ENCODE results near the gene SYT12.
"Not testable (repeated sequence)": the region's sequence is repeated elsewhere in the genome, so short reads cannot be mapped to it uniquely, and the experiment has no call there.

Gene SYT12

DNA sequence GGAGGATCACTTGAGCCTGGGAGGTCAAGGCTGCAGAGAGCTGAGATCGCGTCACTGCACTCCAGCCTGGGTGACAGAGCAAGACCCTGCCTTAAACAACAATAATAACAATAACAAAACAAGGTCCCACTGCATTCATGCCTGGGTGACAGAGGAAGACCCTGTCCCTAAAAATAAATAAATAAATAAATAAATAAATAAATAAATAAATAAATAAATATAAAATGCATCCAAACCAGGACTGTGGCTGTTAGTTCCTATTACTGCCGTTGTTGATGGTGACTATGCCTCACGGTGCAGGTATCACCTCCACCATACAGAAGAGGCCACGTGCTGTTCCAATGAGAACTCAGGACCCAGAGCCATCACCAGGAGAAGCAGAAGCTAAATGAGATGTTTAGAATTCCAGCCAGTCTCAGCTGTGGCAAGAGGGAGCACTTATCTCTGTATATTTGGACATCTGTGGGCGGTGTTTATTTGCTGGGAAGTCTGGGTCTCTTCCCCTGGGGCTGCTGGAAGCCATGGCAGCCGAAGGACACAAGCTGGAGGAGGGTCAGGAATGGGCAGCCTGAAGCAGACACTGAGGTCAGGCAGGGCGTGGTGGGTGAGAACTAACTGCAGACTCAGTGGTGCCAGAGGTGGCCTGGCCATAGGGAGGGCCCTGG is 26.2 kb upstream of the SYT12 start:
- no peak for DNase-seq (ENCODE audit: low read depth in 2 of 2)

DNA sequence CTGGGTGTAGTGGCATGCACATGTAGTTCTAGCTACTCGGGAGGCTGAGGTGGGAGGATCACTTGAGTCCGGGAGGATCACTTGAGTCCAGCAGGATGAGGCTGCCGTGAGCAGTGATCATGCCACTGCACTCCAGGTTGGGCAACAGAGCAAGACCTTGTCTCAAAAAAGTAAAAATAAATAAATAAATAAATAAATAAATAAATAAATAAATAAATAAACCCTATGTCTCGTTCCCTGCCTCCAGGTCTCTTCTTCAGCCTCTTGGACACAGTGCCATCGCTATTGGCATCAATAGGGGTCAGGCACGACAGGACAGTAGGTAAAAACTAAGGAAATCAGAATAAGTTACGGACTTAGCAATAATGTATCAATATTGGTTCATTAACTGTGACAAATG is 23.4 kb upstream of the SYT12 start:
- DNase-seq (ENCODE audit: low read depth in 2 of 2), result no peak

DNA sequence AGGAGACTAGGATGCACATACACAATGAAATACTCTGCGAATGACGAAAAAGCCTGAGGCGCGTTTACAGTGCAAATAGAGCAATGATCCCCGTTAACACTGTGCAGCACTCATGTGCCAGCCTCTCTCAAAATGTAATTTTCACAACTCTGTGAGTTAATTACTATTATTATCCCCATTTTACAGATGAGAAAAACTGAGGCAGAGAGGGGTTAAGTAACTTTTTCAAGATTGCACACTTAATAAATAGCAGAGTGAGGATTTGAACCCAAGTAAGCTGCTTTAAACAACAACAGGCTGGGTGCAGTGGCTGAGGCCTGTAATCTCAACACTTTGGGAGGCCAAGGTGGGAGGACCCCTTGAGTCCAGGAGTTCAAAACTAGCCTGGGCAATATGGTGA is 21.6 kb upstream of the SYT12 start:
- DNase-seq (ENCODE audit: low read depth in 2 of 2), result no peak

DNA sequence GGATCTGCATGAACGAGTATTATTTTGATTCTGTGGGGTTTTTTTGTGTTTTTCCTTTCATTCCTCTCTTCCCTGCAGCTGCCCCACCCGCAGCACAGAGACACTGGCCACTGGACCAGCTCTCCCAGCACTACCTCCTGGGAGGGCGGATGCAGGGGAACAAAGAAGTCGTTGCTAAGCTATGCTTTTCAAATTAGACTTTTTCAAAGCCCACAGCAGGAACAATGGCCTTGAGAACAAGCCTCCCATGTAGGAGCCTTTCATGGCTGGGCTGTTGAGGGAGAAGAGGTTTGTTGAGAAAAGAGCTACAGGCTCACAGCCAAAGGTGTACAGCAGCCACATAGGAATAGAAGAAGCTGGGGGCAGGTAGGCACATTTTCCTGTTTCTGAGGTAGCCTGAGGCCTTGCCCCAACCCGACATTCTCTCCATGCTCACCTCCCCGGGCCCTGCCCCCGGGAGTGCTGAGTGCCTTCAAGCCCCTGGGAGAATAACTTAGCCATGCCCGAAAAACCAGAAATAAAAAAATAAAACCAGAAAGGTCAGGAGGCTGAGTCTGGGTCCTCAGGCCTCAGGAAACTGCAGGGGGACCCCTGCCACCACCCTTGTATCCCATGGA is 20.5 kb upstream of the SYT12 start:
- DNase-seq (ENCODE audit: low read depth in 2 of 2), result no peak

DNA sequence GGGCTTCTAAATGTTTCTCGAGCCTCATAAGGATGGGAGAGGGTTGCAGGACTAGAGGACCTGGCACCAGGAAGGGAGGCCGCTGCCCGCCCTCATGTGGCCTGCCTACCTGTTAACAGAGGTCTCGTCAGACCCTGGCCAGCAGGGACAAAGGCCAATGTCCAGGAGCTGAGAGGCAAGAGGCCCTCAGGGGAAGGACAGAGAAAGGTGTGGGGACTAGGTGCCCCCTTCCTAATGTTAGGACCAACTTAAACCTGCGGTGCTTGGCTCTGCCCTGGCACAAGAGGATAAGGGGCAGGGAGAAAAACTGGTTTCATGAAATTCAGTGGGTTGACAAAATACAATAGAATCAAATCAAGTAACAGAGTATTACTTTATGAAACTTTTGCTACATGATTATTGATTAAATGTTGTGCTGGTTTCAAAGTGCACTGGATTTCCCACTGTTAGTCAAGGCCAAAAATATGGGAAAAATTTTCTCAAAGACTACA is 20.0 kb upstream of the SYT12 start:
- no peak for DNase-seq (ENCODE audit: low read depth in 2 of 2)

DNA sequence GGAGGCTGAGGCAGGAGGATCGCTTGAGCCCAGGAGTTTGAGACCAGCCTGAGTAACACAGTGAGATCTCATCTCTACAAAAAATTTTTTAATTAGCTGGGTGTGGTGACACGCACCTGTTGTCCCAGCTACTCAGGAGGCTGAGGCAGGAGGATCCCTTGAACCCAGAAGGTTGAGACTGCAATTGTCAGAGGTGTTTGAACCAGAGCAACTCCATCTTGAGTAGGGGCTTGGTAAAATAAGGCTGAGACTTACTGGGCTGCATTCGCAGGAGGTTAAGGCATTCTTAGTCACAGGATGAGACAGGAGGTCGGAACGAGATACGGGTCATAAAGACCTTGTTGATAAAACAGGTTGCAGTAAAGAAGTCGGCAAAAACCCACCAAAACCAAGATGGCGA is 17.7 kb upstream of the SYT12 start:
- not testable (repeated sequence) for DNase-seq (ENCODE audit: low read depth in 2 of 2)

DNA sequence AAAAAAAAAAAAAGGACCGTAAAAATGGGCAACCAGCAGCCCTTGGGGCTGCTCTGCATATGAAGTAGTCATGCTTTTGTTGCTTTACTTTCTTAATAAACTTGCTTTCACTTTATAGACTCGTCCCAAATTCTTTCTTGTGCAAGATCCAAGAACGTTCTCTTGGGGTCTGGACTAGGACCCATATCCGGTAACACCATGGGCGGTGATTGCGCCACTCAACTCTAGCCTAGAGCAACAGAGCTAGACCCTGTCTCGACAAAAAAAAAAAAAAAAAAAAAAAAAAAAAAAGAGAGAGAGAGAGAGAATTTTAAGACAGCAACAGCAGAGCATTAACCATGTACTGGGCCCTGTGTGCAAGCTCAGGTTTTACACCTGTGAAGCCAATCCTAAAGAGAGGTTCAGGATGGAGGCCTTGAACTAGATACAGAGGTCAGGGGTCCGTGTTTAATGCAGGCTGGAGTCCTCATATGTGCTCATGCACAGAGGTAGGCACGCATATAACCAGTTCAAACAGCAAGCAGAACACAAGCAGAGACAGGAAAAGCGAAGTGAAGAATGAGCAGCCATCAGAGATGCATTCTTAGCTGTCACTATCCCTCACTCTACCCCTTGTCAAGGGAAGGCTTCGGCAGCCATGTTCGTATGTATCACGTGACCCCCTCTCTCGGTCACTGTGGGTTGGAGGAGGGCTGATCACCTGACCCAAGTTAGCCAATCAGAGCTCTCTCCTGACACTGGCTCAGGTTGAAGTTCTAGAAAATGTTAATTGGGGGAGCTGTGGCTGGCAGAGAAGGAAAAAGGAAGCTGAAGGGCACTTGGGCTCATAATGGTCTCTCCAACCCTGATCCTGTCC is 16.7 kb upstream of the SYT12 start:
- DNase-seq (ENCODE audit: low read depth in 2 of 2), result no peak

DNA sequence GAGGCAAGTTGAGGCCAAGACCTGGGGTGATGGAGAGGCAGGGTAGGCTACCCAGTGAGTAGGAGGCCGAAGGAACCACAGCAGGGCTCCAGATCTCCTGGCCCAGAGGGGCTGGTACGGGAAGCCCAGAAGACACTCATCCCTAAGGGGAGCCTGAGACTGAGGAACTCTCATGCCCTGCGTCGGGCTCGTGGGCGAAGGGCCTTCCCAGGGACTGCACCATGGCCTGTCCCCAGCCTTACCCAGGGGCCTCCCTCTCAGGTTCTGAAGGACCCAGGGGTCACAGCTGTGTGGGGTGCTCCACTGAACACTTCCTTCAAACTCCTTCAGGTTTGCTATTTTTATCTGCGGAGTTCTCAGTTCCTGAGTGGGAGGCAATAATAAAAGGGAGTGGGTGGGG is 15.8 kb upstream of the SYT12 start:
- no peak for DNase-seq (ENCODE audit: low read depth in 2 of 2)

DNA sequence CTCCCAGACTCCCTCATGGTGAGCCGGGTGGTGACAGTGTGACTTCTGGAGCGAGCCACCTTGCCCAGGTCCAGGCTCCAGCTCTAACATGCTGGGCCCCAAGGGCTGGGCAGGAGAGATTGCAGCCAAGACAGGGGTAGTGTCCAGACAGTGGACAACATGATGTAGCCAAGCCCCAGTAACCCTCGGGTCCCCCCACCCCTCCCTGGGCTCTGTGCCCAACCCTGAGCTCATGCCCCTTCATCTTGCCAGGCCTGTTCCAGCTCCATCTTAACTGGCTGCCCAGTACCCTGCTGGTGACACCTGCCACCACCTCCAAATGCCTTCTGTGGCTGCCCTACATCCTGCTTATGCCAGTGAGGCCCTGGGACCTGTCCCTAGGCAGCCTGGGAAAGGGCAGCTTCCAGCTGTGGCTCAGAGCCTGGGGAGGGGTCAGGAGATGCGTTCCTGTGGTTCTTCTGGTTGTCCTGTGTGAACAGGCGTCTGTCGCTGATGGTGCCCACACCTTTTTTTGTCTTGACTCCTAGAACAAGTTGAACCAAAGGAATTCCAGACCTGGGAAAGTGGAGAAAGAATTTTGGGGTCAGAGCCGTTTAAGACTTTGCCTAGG is 12.5 kb upstream of the SYT12 start:
- no peak for DNase-seq (ENCODE audit: low read depth in 2 of 2)

DNA sequence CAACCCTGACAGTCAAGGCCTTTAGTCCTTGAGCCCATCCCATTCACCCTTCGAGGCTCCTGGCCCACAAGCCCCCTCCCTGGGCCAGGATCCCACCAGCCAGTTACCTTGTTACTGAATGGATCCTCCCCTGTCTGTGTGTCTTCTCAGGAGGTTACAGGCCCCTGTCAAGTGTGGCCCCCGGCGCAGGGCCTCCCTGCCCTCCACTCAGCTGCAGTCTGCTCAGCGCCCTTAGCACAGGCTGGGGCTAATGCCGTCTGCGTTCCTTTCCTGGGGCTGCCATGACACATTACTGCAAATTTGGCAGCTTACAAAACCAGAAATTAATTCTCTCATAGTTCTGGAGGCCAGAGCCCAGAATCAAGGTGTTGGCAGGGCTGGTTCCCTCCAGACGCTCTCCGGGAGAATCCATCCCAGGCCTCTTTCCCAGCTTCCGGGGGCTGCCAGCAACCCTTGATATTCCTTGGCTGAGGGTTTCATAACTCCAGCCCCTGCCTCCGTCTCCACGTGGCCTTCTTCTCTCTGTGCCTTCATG is 9.4 kb upstream of the SYT12 start:
- DNase-seq (ENCODE audit: low read depth in 2 of 2), result no peak

DNA sequence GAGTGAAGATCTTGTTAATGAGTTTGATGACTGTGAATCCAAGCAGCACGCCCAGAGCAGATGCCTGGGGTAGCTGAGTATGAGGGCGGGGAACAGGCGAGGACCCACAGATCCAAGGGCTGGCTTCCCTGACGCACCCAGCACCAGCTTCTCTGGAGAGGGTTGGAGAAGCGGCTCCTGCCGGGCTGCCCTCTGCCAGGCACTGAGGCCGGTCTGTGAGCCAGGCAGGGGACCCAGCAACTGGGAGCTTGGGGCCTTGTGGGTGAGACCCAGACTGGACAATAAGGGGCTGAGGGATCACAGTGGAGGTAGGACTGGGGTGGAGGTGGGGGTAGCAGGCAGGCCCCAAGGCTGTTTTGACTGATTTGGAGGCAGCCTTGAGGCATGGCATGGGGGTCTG is 8.6 kb upstream of the SYT12 start:
- DNase-seq (ENCODE audit: low read depth in 2 of 2), result no peak

DNA sequence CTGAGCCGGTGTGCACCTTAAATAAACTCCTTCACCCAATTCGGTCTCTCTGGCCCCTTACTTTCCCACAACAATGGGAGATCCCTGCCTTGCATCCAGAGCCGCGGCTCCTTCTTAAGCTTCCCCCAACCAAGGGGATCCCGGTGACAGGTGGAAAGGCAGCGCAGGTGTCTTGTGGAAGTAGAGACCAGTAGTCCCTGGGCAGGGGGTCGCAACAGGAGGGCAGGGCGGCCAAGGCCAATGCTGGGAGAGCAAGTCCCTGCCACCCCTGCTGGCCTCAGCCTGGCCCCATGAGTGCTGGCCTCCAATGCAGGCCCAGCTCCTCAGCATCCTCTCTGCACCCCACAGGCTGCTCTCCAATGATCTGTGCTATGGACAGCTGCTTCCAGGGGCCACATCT is 7.9 kb upstream of the SYT12 start:
- no peak for DNase-seq (ENCODE audit: low read depth in 2 of 2)

DNA sequence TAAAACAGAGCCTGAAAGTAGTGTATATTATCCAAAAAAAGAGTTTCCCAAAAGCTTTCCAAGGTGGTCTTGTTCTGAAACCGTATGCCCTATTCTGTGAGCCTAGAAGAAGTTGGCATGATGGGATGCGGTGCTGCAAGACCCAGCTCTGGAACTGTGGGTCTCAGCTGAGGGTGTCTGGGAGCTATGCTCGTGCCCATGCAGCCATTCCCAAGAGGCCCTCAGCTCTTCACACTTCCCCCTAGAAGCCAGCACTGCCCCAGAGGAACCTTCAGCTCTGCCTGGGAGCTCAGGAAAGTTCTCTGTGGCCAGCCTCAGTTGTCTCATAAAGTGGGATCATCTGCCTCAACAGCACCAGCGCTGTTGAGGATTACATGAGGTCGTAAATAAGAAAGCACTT is 6.4 kb upstream of the SYT12 start:
- DNase-seq (ENCODE audit: low read depth in 2 of 2), result no peak

DNA sequence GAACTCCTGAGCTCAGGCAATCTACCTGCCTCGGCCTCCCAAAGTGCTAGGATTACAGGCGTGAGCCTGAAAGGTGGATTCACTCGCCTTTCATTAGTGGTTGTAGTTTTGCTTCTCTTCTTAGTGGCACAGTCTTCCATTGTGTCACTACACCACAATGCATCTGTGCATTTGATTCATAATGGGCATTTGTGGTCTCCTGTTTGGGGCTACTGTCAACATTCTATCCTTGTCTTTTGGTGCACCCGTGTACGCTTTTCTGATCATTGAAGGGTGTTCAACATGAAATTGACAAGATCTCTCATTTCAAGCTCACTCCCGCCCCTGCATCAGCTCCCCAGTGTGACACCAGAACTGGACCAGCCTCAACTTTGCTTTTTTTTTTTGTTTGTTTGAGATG is 2.0 kb upstream of the SYT12 start:
- no peak for DNase-seq (ENCODE audit: low read depth in 2 of 2)

DNA sequence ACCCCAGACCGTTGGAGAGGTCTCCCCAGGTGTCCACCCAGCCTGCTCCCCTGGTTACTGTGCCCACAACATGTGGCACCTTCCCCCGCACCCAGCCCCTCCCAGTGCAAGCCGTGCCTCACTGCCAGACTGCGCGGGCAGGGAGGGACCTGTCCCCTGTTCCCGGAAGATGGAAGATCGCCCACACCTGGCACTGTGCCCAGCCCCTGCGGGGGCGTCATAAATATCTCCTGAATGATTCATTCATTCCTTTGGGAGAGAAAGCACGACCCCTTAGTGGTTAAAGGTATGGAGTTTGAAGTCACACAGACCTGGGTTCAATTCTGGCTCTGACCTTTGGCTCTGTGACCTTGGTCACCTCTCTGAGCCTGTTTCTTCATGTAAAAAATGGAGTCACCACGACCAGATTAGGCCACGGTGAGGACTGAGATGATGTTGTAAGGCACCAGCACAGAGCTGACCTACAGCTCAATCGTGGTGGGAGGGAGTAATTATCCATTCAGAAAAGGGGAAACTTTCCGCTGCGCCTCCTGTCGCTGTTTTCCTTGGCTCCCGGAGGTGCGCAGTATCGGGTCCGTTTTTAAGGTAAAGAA is 497 bp upstream of the SYT12 start:
- no peak for DNase-seq (ENCODE audit: low read depth in 2 of 2)

DNA sequence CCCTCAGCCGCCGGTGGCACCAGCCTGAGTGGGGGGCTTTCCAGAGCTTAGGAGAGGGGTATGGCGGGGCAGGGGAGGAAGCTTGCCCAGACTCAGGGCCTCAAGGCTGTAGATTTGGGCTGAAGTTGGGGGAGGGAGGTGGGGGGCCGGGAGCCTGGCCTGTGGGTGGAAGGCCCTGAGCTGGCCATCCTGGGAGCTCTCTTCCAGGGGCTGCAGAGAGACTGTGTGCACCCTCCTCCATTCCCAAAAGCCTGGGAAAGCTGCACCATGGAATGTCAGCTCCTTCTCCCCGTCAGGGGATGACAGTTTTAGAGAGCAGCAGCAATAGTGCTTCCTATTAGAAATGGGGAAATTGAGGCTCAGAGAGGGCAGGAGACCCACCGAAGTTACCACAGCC is 1.0 kb downstream of the SYT12 start:
- no peak for DNase-seq (ENCODE audit: low read depth in 2 of 2)

DNA sequence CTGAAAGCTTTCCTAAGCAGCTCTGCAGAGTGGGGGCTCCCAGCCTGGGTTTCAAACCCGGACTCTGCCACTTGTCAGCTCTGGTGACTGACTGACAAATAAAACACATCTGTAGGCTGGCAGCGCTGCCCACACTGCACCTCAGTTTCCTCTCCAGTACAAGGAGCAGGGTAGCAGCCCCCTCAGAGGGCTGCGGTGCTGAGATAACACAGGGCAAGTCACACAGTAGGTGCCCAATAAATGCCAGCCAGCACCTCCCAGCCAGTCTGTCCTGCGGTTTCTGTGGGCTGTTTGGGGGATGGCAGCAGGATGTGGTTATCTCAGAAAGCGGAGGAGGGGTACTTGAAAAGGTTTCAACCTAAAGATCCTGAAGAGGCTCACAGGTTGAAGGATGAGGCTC is 1.5 kb downstream of the SYT12 start:
- DNase-seq (ENCODE audit: low read depth in 2 of 2), result peak; percentile 35 to 52

DNA sequence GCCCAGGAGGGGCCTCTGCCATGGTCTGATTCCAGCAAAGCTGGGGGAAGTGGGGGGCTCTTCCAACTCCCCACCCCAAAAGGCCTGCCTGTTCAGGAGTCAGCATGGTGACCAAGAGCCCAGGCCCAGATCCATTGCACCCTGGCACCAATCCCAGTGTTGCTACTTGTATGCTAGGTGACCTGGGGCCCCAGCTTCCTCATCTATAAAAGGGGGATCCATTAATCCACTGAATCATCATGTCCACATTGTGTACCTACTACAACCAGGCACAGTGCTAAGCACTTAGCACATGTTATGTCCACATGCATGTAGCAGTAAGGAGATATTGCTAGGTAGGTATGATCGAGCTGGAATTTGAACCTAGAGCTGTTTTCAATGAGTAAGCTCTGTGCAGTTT is 2.0 kb downstream of the SYT12 start:
- DNase-seq (ENCODE audit: low read depth in 2 of 2), result no peak

DNA sequence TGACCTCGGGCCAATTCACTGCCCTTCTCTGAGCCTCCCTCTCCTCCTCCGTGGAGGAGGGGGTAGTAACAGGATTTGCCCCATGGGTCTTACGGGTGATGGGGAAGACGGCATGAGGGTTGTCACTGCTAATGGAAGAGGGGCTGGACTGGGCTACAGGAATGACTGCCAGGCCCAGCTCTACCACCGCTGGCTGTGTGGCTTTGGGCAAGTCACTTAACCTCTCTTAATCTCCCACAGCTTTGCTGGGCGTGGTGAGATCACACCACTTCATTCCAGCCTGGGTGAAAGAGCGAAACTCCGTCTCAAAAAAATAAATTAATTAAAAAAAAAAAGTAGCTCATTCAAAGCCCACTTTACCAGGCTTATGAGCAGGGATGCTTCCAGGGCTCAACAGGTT is 2.8 kb downstream of the SYT12 start:
- DNase-seq (ENCODE audit: low read depth in 2 of 2), result no peak

DNA sequence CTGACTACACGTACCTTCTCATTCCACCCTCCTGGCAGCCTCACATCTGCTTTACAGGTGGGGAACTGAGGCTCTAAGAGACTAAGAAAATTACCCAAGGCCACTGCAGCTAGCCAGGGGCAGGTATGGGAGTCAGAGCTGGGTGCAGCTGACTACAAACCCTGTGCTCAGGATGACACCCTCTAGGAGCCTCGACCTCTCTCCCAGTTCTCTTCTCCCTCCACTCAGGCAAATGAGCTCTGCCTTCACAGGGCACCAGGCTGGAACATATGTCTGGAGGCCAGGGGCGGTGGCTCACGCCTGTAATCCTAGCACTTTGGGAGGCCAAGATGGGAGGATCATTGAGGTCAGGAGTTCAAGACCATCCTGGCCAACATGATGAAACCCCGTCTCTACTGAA is 4.0 kb downstream of the SYT12 start:
- DNase-seq (ENCODE audit: low read depth in 2 of 2), result no peak

DNA sequence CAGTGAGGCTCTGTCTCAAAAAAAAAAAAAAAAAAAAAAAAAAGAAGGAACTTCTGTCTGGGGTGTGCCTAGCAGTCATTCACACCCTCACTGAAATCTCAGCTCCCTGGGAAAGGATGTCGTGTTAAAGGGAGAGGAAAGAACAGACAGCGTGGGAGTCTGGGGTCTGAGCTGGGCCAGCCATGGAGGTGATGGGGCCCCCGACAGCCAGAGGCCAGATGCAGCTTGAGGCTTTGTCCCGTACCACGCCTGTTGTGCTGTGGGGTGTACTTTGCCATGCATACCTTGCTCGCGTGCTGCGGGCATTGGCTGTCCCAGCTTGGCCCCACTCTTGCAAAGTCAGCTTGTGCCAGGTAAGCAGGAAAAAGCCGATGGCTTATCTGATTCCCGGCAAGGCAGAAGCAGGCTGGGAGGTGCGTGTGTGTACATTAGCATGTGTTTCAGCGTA is 4.6 kb downstream of the SYT12 start:
- no peak for DNase-seq (ENCODE audit: low read depth in 2 of 2)
